ENCODE results near the gene ZNF469. TPM values are rescaled to one million over a fixed set of nuclear protein-coding genes. Genes with fewer than 3 reads are reported as not detected.

The ZNF469 gene
- total RNA-seq, 3 donors from 2014 or later, result 0.80 to 1.5 (median 0.98) TPM

DNA sequence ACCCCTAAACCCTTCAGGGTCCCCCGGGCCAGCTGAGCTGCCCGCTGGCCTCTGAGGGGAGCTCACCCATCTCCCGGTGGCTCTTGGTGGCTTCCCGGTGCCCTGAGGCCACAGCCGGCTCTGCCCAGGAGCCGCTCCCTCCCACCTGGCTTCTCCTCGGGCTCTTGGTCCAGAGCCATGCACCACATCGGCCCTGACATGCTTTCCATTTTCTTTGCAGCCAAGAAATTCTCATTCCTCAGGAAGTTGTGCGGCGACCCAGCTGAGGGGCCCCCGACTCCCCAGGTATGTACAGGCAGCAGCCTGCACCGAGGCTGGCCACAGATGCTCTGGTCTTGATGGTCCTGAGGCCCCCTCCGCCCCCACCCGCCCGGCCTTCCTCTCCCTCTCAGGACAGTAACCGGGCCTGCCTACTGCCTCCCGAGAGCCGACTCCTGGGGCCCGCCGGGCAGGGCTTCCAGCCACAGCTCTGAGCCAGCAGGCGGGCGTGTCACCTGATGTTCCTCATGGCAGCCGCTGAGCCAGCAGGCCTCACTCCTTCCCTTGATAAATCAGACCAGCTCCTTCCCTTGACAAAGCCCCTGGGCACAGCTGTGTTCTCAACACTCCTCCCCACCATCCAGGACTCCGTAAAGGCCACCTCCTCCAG lies 42.0 kb downstream of the ZNF469 start:
- intact Hi-C loops (cut with DNase I; ENCODE audit: low total_unique reads), result no loop called here
- H3K9me3 ChIP-seq, result no peaks in the 10 kb centered on the region

DNA sequence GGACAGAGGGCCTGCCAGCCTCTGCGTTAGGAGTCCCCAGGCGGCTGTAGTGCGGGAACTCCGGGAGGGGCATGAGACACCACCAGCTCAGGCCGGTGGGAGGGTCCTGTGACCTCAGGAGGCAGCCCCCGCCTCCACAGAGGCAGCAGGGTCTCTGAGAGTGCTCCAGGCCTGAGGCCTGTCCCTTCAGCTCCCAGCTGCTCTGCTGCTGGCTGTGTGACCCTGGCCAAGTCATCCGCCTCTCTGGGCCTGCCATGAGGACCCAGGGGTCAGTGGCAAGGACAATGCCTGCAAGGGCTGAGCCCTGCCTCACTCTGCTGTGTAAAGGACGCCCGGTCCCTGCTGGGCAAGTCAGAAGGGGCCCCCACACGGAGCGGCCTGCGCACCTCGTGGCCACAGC lies 43.3 kb downstream of the ZNF469 start:
- Histone ChIP-seq H3K4me3 (no peak overlapping the region), H3K27me3 (peaks cover 0 to 11% of the 10 kb centered on the region in 2 donors), H3K9me3 (no peaks in the 10 kb centered on the region), H3K4me1 (peaks cover 0 to 5% of the 10 kb centered on the region in 2 donors), H3K36me3 (no peaks in the 10 kb centered on the region), H3K27ac (peak overlapping the region; percentile 72 to 75)
- DNase-seq (ENCODE audit: low spot score in 2 of 2), result no peak
- TF ChIP-seq, protein P1, sequence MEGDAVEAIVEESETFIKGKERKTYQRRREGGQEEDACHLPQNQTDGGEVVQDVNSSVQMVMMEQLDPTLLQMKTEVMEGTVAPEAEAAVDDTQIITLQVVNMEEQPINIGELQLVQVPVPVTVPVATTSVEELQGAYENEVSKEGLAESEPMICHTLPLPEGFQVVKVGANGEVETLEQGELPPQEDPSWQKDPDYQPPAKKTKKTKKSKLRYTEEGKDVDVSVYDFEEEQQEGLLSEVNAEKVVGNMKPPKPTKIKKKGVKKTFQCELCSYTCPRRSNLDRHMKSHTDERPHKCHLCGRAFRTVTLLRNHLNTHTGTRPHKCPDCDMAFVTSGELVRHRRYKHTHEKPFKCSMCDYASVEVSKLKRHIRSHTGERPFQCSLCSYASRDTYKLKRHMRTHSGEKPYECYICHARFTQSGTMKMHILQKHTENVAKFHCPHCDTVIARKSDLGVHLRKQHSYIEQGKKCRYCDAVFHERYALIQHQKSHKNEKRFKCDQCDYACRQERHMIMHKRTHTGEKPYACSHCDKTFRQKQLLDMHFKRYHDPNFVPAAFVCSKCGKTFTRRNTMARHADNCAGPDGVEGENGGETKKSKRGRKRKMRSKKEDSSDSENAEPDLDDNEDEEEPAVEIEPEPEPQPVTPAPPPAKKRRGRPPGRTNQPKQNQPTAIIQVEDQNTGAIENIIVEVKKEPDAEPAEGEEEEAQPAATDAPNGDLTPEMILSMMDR (IDR thresholded peaks at IDR 0.05), result no peak
- TF ChIP-seq POLR2A (IDR thresholded peaks at IDR 0.05), result no peak
- TF ChIP-seq POLR2AphosphoS5 (IDR thresholded peaks at IDR 0.05), result no peak
- intact Hi-C loops (cut with DNase I; ENCODE audit: low total_unique reads), result no loop called here

More for the DNA sequence above, 42.0 kb downstream of the ZNF469 start:
- no peaks in the 10 kb centered on the region for H3K36me3 ChIP-seq
- DNase-seq (ENCODE audit: low spot score in 2 of 2), result peak in 1 of 2 donors; percentile 46
- peak overlapping the region in 2 of 3 donors; percentile 7 to 46 for H3K4me3 ChIP-seq
- H3K4me1 ChIP-seq, result peaks cover 0 to 5% of the 10 kb centered on the region in 2 donors
- H3K27me3 ChIP-seq, result no peaks in the 10 kb centered on the region
- TF ChIP-seq, protein P1 (IDR thresholded peaks at IDR 0.05), result no peak
- TF ChIP-seq POLR2AphosphoS5 (IDR thresholded peaks at IDR 0.05), result no peak
- TF ChIP-seq POLR2A (IDR thresholded peaks at IDR 0.05), result no peak
- peak overlapping the region; percentile 72 to 75 for H3K27ac ChIP-seq

DNA sequence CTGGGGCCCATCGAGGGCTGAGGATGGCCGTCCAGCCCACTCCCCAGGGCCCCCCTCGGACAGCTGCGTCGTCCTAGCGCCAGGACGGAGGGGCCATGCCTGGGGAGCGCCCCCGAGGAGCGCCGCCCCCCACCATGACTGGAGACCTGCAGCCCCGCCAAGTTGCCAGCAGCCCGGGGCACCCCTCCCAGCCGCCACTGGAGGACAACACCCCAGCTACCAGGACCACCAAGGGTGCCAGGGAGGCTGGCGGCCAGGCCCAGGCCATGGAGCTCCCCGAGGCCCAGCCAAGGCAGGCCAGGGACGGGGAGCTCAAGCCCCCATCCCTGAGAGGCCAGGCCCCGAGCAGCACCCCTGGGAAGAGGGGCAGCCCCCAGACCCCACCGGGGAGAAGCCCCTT lies 44.6 kb downstream of the ZNF469 start:
- Histone ChIP-seq H3K9me3 (no peaks in the 10 kb centered on the region), H3K4me3 (no peak overlapping the region), H3K27ac (no peak overlapping the region), H3K36me3 (no peaks in the 10 kb centered on the region), H3K4me1 (peaks cover 0 to 5% of the 10 kb centered on the region in 2 donors), H3K27me3 (peaks cover 0 to 15% of the 10 kb centered on the region in 2 donors)
- DNase-seq (ENCODE audit: low spot score in 2 of 2), result no peak
- intact Hi-C loops (cut with DNase I; ENCODE audit: low total_unique reads), result no loop called here
- TF ChIP-seq, protein P1 (IDR thresholded peaks at IDR 0.05), result no peak
- TF ChIP-seq POLR2A (IDR thresholded peaks at IDR 0.05), result no peak
- no peak for TF ChIP-seq POLR2AphosphoS5 (IDR thresholded peaks at IDR 0.05)

DNA sequence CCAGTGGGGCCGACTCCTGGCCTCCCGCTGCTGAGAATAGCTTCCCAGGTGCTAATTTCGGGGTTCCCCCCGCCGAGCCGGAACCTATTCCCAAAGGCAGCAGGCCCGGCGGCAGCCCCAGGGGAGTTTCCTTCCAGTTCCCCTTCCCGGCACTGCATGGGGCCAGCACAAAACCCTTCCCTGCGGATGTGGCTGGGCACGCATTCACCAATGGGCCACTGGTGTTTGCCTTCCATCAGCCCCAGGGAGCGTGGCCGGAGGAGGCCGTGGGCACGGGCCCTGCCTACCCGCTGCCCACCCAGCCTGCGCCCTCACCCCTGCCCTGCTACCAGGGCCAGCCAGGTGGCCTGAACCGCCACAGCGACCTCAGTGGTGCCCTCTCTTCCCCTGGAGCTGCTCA lies 45.4 kb downstream of the ZNF469 start:
- DNase-seq (ENCODE audit: low spot score in 2 of 2), result no peak
- Histone ChIP-seq H3K27ac (no peak overlapping the region), H3K9me3 (no peaks in the 10 kb centered on the region), H3K27me3 (peaks cover 0 to 15% of the 10 kb centered on the region in 2 donors), H3K36me3 (no peaks in the 10 kb centered on the region), H3K4me3 (no peak overlapping the region), H3K4me1 (peaks cover 0 to 5% of the 10 kb centered on the region in 2 donors)
- intact Hi-C loops (cut with DNase I; ENCODE audit: low total_unique reads), result no loop called here
- no peak for TF ChIP-seq POLR2A (IDR thresholded peaks at IDR 0.05)
- TF ChIP-seq, protein P1 (IDR thresholded peaks at IDR 0.05), result no peak

DNA sequence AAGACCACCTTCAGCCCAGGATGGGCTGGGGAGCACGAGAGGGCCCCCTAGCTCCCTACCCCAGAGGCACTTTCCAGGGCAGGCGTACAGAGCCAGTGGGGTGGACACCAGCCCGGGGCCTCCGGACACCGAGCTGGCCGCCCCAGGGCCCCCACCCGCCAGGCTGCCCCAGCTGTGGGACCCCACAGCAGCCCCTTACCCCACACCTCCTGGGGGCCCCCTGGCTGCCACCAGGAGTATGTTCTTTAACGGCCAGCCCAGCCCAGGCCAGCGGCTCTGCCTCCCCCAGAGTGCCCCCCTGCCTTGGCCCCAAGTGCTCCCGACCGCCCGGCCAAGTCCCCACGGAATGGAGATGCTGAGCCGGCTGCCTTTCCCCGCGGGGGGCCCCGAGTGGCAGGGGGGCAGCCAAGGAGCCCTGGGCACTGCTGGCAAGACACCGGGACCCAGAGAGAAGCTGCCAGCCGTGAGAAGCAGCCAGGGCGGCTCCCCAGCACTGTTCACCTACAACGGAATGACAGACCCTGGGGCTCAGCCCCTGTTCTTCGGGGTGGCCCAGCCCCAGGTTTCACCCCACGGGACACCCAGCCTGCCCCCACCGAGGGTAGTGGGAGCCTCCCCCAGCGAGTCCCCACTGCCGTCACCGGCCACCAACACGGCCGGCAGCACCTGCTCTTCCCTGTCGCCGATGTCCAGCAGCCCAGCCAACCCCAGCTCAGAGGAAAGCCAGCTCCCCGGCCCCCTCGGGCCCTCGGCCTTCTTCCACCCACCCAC lies 46.0 kb downstream of the ZNF469 start:
- intact Hi-C loops (cut with DNase I; ENCODE audit: low total_unique reads), result no loop called here
- TF ChIP-seq POLR2AphosphoS5 (IDR thresholded peaks at IDR 0.05) (no peak), POLR2A (IDR thresholded peaks at IDR 0.05) (no peak)
- TF ChIP-seq, protein P1 (IDR thresholded peaks at IDR 0.05), result no peak

More for the DNA sequence above, 46.0 kb downstream of the ZNF469 start:
- no peaks in the 10 kb centered on the region for H3K9me3 ChIP-seq
- no peaks in the 10 kb centered on the region for H3K36me3 ChIP-seq
- H3K4me1 ChIP-seq, result peaks cover 0 to 5% of the 10 kb centered on the region in 2 donors
- peaks cover 0 to 15% of the 10 kb centered on the region in 2 donors for H3K27me3 ChIP-seq
- no peak for DNase-seq (ENCODE audit: low spot score in 2 of 2)
- H3K4me3 ChIP-seq, result peak overlapping the region in 2 of 3 donors; percentile 51 to 61
- no peak overlapping the region for H3K27ac ChIP-seq
